PC-9 (cell line): ENCODE data around the gene SLC36A4. TPM values are rescaled to one million over a fixed set of nuclear protein-coding genes. Genes with fewer than 3 reads are reported as not detected.

Experiments
- BruUV-seq: library from RNA; stranded (reverse); fragments of 400-500 nt; replicated peaks from 2 replicates; lab custom pipeline; 2021; lab: Mats Ljungman, UMichigan
- CTCF ChIA-PET: fragments of 300-600 bp; sonication (Branson Sonifier 250); formaldehyde crosslinking; loops from one replicate; lab custom pipeline; 2022; ENCODE audit warnings: antibody characterized with exemption; lab: Charles Lee
- POLR2A ChIA-PET: fragments of 300-600 bp; sonication (Branson Sonifier 250); formaldehyde crosslinking; loops from one replicate; lab custom pipeline; 2022; ENCODE audit warnings: antibody characterized with exemption; ENCODE audit not compliant: unreplicated experiment; lab: Charles Lee
- DNase-seq, 2 experiments: peaks; one replicate each; pipeline versions ENCODE4 v3.0.0 to v3.0.0-alpha.2; 2015 to 2022; ENCODE audit warnings: mixed read lengths in 1 of 2
- H2AFZ ChIP-seq: fragments of 200-600 bp; sonication (generic); 2 replicates; pipeline ENCODE4 v1.8.1; 2017; ENCODE audit warnings: antibody characterized with exemption
- H3F3A ChIP-seq: fragments of 200-600 bp; sonication (generic); 2 replicates; pipeline ENCODE4 v1.8.1; 2017; ENCODE audit warnings: antibody characterized with exemption, mild to moderate bottlenecking, low read depth; ENCODE audit not compliant: insufficient read depth
- H3K27ac ChIP-seq: fragments of 200-600 bp; sonication (generic); 2 replicates; pipeline ENCODE4 v1.6.1; 2016; ENCODE audit warnings: mixed run types
- H3K27me3 ChIP-seq: fragments of 200-600 bp; sonication (generic); 2 replicates; pipeline ENCODE4 v1.6.1; 2016; ENCODE audit warnings: low read depth, mixed run types; ENCODE audit not compliant: insufficient read depth
- H3K36me3 ChIP-seq: fragments of 200-600 bp; sonication (generic); 2 replicates; pipeline ENCODE4 v1.6.1; 2016; ENCODE audit warnings: low read depth, mixed run types
- H3K4me1 ChIP-seq: fragments of 200-600 bp; sonication (generic); replicated peaks from 2 replicates; pipeline ENCODE4 v1.6.1; 2016; ENCODE audit warnings: mixed run types; ENCODE audit not compliant: insufficient read depth
- H3K4me2 ChIP-seq: fragments of 200-600 bp; sonication (generic); 2 replicates; pipeline ENCODE4 v1.6.1; 2017; ENCODE audit warnings: mixed run types
- H3K4me3 ChIP-seq: fragments of 200-600 bp; sonication (generic); 2 replicates; pipeline ENCODE4 v1.6.1; 2016; ENCODE audit warnings: mixed run types
- H3K79me2 ChIP-seq: fragments of 200-600 bp; sonication (generic); 2 replicates; pipeline ENCODE4 v1.6.1; 2017; ENCODE audit warnings: low read depth, mixed run types
- H3K9me2 ChIP-seq: fragments of 200-600 bp; sonication (generic); 2 replicates; pipeline ENCODE4 v1.8.1; 2017; ENCODE audit warnings: mild to moderate bottlenecking; ENCODE audit not compliant: insufficient read depth
- H3K9me3 ChIP-seq: fragments of 200-600 bp; sonication (generic); 2 replicates; pipeline ENCODE4 v1.8.1; 2016; ENCODE audit warnings: low read depth; ENCODE audit not compliant: insufficient read depth
- H4K20me1 ChIP-seq: fragments of 200-600 bp; sonication (generic); 2 replicates; pipeline ENCODE4 v1.8.1; 2017; ENCODE audit not compliant: insufficient read depth
- CTCF ChIP-seq: fragments of 200-600 bp; sonication (generic); conservative IDR thresholded peaks from 2 replicates; pipeline ENCODE4 v1.6.1; 2017; ENCODE audit warnings: mixed run types, antibody characterized with exemption, mild to moderate bottlenecking, moderate library complexity
- EZH2 ChIP-seq: fragments of 200-600 bp; sonication (generic); IDR thresholded peaks from 2 replicates; pipeline ENCODE4 v1.8.0; 2017; ENCODE audit warnings: antibody characterized with exemption, low read depth
- intact Hi-C: fragments of 100-400 bp; cut with micrococcal nuclease; formaldehyde crosslinking; loops from one replicate; pipeline ENCODE4 v1.10.0; 2022; ENCODE audit not compliant: unreplicated experiment
- total RNA-seq: library from RNA; stranded (reverse); gene quantifications from 2 replicates; pipeline ENCODE4 v1.2.3, GENCODE V29; 2021

The SLC36A4 gene
- total RNA-seq, 1 experiment from 2014 or later = 17.7 TPM

GRCh38 chr11:93221539-93221938, 23.7 kb upstream of the SLC36A4 start:
- no peaks in the 10 kb centered on the region for H3K27me3 ChIP-seq
- H3K4me3 ChIP-seq = no peak overlapping the region
- H3K4me1 ChIP-seq = no peaks in the 10 kb centered on the region
- H3K36me3 ChIP-seq = no peaks in the 10 kb centered on the region
- no peak for TF ChIP-seq EZH2
- no peak for TF ChIP-seq CTCF
- no peak overlapping the region for H2AFZ ChIP-seq
- H3F3A ChIP-seq = no peaks in the 10 kb centered on the region
- intact Hi-C loops = no loop called here
- H3K9me2 ChIP-seq = no peaks in the 10 kb centered on the region
- H3K79me2 ChIP-seq = no peaks in the 10 kb centered on the region
- no peaks in the 10 kb centered on the region for H3K9me3 ChIP-seq
- no peak for DNase-seq
- ChIA-PET CTCF (no interaction called here), POLR2A (no interaction called here)
- H3K27ac ChIP-seq = no peak overlapping the region
- H3K4me2 ChIP-seq = no peak overlapping the region
- BruUV-seq = no TSS peak
- no peaks in the 10 kb centered on the region for H4K20me1 ChIP-seq

- H3K27me3 ChIP-seq = no peaks in the 10 kb centered on the region
- no peaks in the 10 kb centered on the region for H3K9me3 ChIP-seq
- H4K20me1 ChIP-seq = no peaks in the 10 kb centered on the region
- H3K27ac ChIP-seq = no peak overlapping the region
- H3K4me3 ChIP-seq = no peak overlapping the region
- no TSS peak for BruUV-seq
- TF ChIP-seq CTCF (no peak), EZH2 (no peak)
- H3K9me2 ChIP-seq = no peaks in the 10 kb centered on the region
- intact Hi-C loops = no loop called here
- H3K79me2 ChIP-seq = no peaks in the 10 kb centered on the region
- no peak overlapping the region for H2AFZ ChIP-seq
- H3K4me2 ChIP-seq = no peak overlapping the region
- no peaks in the 10 kb centered on the region for H3F3A ChIP-seq
- ChIA-PET CTCF (no interaction called here), POLR2A (no interaction called here)
- no peaks in the 10 kb centered on the region for H3K4me1 ChIP-seq
- H3K36me3 ChIP-seq = no peaks in the 10 kb centered on the region
- no peak for DNase-seq
These were observed 22.3 kb upstream of the SLC36A4 start for GRCh38 chr11:93220078-93220477.

GRCh38 chr11:93219440-93219839, 21.6 kb upstream of the SLC36A4 start:
- no peaks in the 10 kb centered on the region for H3K9me2 ChIP-seq
- no peaks in the 10 kb centered on the region for H4K20me1 ChIP-seq
- H3K27ac ChIP-seq = no peak overlapping the region
- H3F3A ChIP-seq = no peaks in the 10 kb centered on the region
- H3K79me2 ChIP-seq = no peaks in the 10 kb centered on the region
- BruUV-seq = no TSS peak
- ChIA-PET POLR2A (no interaction called here), CTCF (no interaction called here)
- no peaks in the 10 kb centered on the region for H3K9me3 ChIP-seq
- H3K36me3 ChIP-seq = no peaks in the 10 kb centered on the region
- H3K4me3 ChIP-seq = no peak overlapping the region
- H3K27me3 ChIP-seq = no peaks in the 10 kb centered on the region
- DNase-seq = no peak
- TF ChIP-seq CTCF = no peak
- no peak for TF ChIP-seq EZH2
- H3K4me1 ChIP-seq = no peaks in the 10 kb centered on the region
- H2AFZ ChIP-seq = no peak overlapping the region
- H3K4me2 ChIP-seq = no peak overlapping the region
- intact Hi-C loops = no loop called here
